K562 (cell line): ENCODE data around the gene MPG. TPM values are rescaled to one million over a fixed set of nuclear protein-coding genes. Genes with fewer than 3 reads are reported as not detected.
A peak's percentile ranks its signal among the peaks of the same experiment; 100 is the strongest.

Experiments
- ATF2 ChIP-seq: sonication (generic); formaldehyde crosslinking; IDR thresholded peaks from 2 replicates; pipeline ENCODE4 v1.8.1; 2022; ENCODE audit warnings: missing genetic modification reagents
- BCL6 ChIP-seq: fragments of 250-450 bp; sonication (Bioruptor Pico); IDR thresholded peaks from 2 replicates; pipeline ENCODE4 v1.4.0; 2020
- CBFA2T3 ChIP-seq: fragments of 450-650 bp; IDR thresholded peaks from 2 replicates; pipeline ENCODE4 v1.6.1; 2017
- CCNT2 ChIP-seq: IDR thresholded peaks from 2 replicates; pipeline ENCODE4 v1.6.1; 2011; ENCODE audit warnings: borderline replicate concordance, low read depth, mild to moderate bottlenecking, moderate library complexity, mixed read lengths, low read length; ENCODE audit not compliant: insufficient read length; ENCODE audit errors: extremely low read depth
- ETV5 ChIP-seq: sonication (generic); formaldehyde crosslinking; IDR thresholded peaks from 2 replicates; pipeline ENCODE4 v1.4.0; 2020; ENCODE audit warnings: low read depth, mild to moderate bottlenecking, missing genetic modification reagents
- GABPB1 ChIP-seq: sonication (generic); formaldehyde crosslinking; IDR thresholded peaks from 2 replicates; pipeline ENCODE4 v1.8.0; 2022; ENCODE audit warnings: mild to moderate bottlenecking, missing genetic modification reagents
- JUN ChIP-seq, 2 experiments: sonication (generic) in 1 of 2; formaldehyde crosslinking in 1 of 2; IDR thresholded peaks; 2 replicates each; pipeline versions ENCODE4 v1.6.1 to v1.8.0; 2012 to 2022; ENCODE audit warnings: borderline replicate concordance in 2 of 2, mild to moderate bottlenecking in 2 of 2, improper control_type of control experiment in 1 of 2, low read depth in 1 of 2, low read length in 1 of 2, missing genetic modification reagents in 1 of 2
- L3MBTL2 ChIP-seq: fragments of 450-650 bp; IDR thresholded peaks from 2 replicates; pipeline ENCODE4 v1.6.1; 2016; ENCODE audit warnings: mild to moderate bottlenecking, moderate library complexity
- LCOR ChIP-seq: sonication (generic); formaldehyde crosslinking; IDR thresholded peaks from 2 replicates; pipeline ENCODE4 v1.8.0; 2022; ENCODE audit warnings: mild to moderate bottlenecking, missing genetic modification reagents
- MAFG ChIP-seq: fragments of 450-650 bp; conservative IDR thresholded peaks from 2 replicates; pipeline ENCODE4 v1.6.1; 2016; ENCODE audit warnings: missing genetic modification characterization, missing compliant biosample characterization
- PCBP1 ChIP-seq: fragments of 200-400 bp; formaldehyde crosslinking; IDR thresholded peaks from 2 replicates; pipeline ENCODE4 v1.6.1; 2018; ENCODE audit warnings: mild to moderate bottlenecking, low read depth, low read length; ENCODE audit not compliant: poor library complexity, severe bottlenecking
- PKNOX1 ChIP-seq: fragments of 450-650 bp; IDR thresholded peaks from 2 replicates; pipeline ENCODE4 v1.6.1; 2016
- RBM34 ChIP-seq: fragments of 200-400 bp; formaldehyde crosslinking; IDR thresholded peaks from 2 replicates; pipeline ENCODE4 v1.6.1; 2018; ENCODE audit warnings: low read length, borderline replicate concordance; ENCODE audit not compliant: insufficient read depth
- THAP12 ChIP-seq: fragments of 250-450 bp; sonication (Bioruptor Pico); IDR thresholded peaks from 2 replicates; pipeline ENCODE4 v1.9.0; 2021; ENCODE audit warnings: mild to moderate bottlenecking, inconsistent platforms
- ZBTB43 ChIP-seq: sonication (generic); formaldehyde crosslinking; IDR thresholded peaks from 2 replicates; pipeline ENCODE4 v1.8.0; 2023; ENCODE audit warnings: mild to moderate bottlenecking, missing genetic modification reagents
- ZNF41 ChIP-seq: fragments of 250-450 bp; sonication (Bioruptor Pico); conservative IDR thresholded peaks from 2 replicates; pipeline ENCODE4 v1.4.0; 2020; ENCODE audit warnings: mild to moderate bottlenecking
- ZNF583 ChIP-seq: fragments of 250-450 bp; sonication (Bioruptor Pico); IDR thresholded peaks from 2 replicates; pipeline ENCODE4 v1.4.0; 2020
- ZNF644 ChIP-seq: fragments of 200-800 bp; sonication (Bioruptor generic); IDR thresholded peaks from 2 replicates; pipeline ENCODE4 v1.6.1; 2016; ENCODE audit warnings: low read depth, missing genetic modification characterization, missing compliant biosample characterization
- polyA plus RNA-seq, 8 experiments: library from polyadenylated mRNA; depleted of rRNA in 4 of 8; stranded (reverse) in 5 of 8; unstranded in 3 of 8; fragments of >200 nt; fragmentation: Nextera tagmentation in 2 of 8; fragmentation: Illumina TruSeq in 1 of 8; extraction: Ambion mirVana in 2 of 8; extraction: Trizol in 1 of 8; gene quantifications; 2 replicates each; pipeline versions ENCODE4 v1.2.1 to v1.2.3, GENCODE V29; 2011 to 2014; ENCODE audit warnings: inconsistent platforms in 1 of 8, missing spikeins in 1 of 8
- total RNA-seq, 7 experiments: library from RNA; depleted of rRNA in 6 of 7; stranded (reverse); fragments of >200 nt in 6 of 7; fragmentation: Illumina TruSeq in 2 of 7; extraction: Trizol in 2 of 7; gene quantifications; 2 replicates each; pipeline versions ENCODE4 v1.2.1 to v1.2.3, GENCODE V29; 2011 to 2021; ENCODE audit warnings: low replicate concordance in 1 of 7
- TF ChIP-seq, protein P1 (sequence below): fragments of 200-800 bp; sonication (Bioruptor generic); IDR thresholded peaks from 2 replicates; pipeline ENCODE4 v1.6.1; 2017; ENCODE audit warnings: missing genetic modification characterization, missing compliant biosample characterization

Gene MPG
- total and polyA plus RNA-seq, 9 of the 15 experiments (the other 6 are each of a cell fraction or from before 2014, with no cell fraction given): 0.42 to 226 (median 36.2) TPM

DNA sequence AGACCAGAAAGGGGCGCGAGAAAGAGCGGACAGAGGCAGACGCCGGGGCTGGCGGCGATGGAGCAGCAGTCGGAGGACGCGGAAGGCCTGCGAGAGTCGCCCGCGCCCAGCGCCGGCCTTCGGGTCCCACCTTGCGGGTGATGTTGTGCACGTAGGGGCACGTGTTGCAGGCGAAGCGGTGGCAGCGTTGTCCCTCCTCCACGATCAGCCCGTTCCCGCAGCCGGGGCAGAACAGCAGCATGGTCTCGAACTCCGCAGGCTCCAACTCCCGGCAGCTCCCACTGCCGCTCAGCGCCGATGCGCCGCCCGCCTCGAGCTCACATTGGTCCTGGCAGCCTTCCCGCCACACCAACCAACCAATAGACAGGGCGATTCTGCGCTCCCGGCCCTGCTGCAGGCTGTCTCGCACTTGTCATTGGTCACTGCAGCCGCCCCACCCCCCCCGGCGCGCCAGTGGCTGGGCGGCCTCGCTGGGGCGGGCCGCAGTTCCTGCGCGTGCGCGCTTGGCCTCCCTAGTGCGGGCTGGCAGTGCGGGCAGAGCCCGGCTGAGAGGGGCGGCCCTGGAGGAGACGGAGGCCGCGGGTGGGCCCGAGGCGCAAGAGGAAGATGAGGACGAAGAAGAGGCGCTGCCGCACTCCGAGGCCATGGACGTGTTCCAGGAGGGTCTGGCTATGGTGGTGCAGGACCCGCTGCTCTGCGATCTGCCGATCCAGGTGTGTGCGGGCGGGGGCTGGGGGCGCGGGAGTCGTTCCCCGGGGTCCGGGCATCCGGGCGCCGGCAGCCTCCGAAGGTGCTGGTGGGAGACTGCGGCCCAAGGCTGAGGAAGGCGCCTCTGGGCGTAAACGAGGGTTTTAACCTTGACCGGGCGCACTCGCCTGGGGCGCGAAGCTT is 24.4 kb upstream of the MPG start, which contains the start of the genes POLR3K and SNRNP25 (continued):
- TF ChIP-seq BCL6: no peak
- TF ChIP-seq ZNF644 (tag): no peak
- TF ChIP-seq PCBP1: peak; percentile 19
- TF ChIP-seq ZNF583 (CRISPR knock-in tag): no peak
- 0 out of 2 replicates have a peak, but pooled peaks have one; percentile 20 for TF ChIP-seq ATF2 (CRISPR knock-in tag)
- no peak for TF ChIP-seq CBFA2T3
- TF ChIP-seq JUN (IDR thresholded peaks at IDR 0.05; ENCODE audit: borderline replicate concordance, low read depth, low read length): no peak
- TF ChIP-seq JUN (CRISPR knock-in tag; IDR thresholded peaks at IDR 0.05; ENCODE audit: borderline replicate concordance): no peak; the same call in none of the 2 replicates
- peak; percentile 97 for TF ChIP-seq PKNOX1
- TF ChIP-seq THAP12 (CRISPR knock-in tag): peak; percentile 57
- TF ChIP-seq, protein P1, sequence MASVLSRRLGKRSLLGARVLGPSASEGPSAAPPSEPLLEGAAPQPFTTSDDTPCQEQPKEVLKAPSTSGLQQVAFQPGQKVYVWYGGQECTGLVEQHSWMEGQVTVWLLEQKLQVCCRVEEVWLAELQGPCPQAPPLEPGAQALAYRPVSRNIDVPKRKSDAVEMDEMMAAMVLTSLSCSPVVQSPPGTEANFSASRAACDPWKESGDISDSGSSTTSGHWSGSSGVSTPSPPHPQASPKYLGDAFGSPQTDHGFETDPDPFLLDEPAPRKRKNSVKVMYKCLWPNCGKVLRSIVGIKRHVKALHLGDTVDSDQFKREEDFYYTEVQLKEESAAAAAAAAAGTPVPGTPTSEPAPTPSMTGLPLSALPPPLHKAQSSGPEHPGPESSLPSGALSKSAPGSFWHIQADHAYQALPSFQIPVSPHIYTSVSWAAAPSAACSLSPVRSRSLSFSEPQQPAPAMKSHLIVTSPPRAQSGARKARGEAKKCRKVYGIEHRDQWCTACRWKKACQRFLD: no peak
- peak; percentile 90 for TF ChIP-seq L3MBTL2
- no peak for TF ChIP-seq ZNF41
- no peak for TF ChIP-seq RBM34
- TF ChIP-seq ZBTB43 (CRISPR knock-in tag): no peak
- peak; percentile 57 for TF ChIP-seq GABPB1
- TF ChIP-seq ETV5 (CRISPR knock-in tag): no peak
- TF ChIP-seq MAFG (tag): no peak
- TF ChIP-seq CCNT2: peak; percentile 63
- TF ChIP-seq LCOR (CRISPR knock-in tag): 0 out of 2 replicates have a peak, but pooled peaks have one; percentile 62
